Head of caudate nucleus (tissue), 42 donors: Measurements from ENCODE around the gene SRRM4.

ENCODE experiments used
- DNase-seq, 42 donors: peaks; one replicate each; pipeline versions ENCODE4 v3.0.0 to v3.0.0-alpha.2; 2020 to 2021; ENCODE audit warnings: mixed read lengths in 7 of 42
- intact Hi-C: fragments of 100-400 bp; cut with DNase I; formaldehyde crosslinking; loops from one replicate; pipeline ENCODE4 v1.15.0; 2022

SRRM4 gene

GRCh38 chr12:119055977-119056376 lies 74.6 kb downstream of the SRRM4 start:
- no peak for DNase-seq
- intact Hi-C loops = no loop called here

- intact Hi-C loops = no loop called here
- DNase-seq = peak in 29 of 42 donors; percentile 11 to 62 (median 28)
These were observed 79.8 kb downstream of the SRRM4 start for GRCh38 chr12:119060847-119061796.

GRCh38 chr12:119068129-119068856 lies 87.0 kb downstream of the SRRM4 start:
- intact Hi-C loops = no loop called here
- no peak for DNase-seq

- DNase-seq = no peak
- intact Hi-C loops = no loop called here
These were observed 87.9 kb downstream of the SRRM4 start for GRCh38 chr12:119069147-119069642.

GRCh38 chr12:119071176-119071575 lies 89.8 kb downstream of the SRRM4 start:
- intact Hi-C loops = no loop called here
- DNase-seq = no peak

- no peak for DNase-seq
- intact Hi-C loops = no loop called here
These were observed 90.4 kb downstream of the SRRM4 start for GRCh38 chr12:119071638-119072231.

GRCh38 chr12:119072440-119072839 lies 91.1 kb downstream of the SRRM4 start:
- no peak for DNase-seq
- intact Hi-C loops = no loop called here

- DNase-seq = no peak
- intact Hi-C loops = no loop called here
These were observed 94.0 kb downstream of the SRRM4 start for GRCh38 chr12:119075222-119075787.

- intact Hi-C loops = no loop called here
- no peak for DNase-seq
These were observed 94.6 kb downstream of the SRRM4 start for GRCh38 chr12:119075918-119076317.

- no peak for DNase-seq
- intact Hi-C loops = no loop called here
These were observed 98.2 kb downstream of the SRRM4 start for GRCh38 chr12:119079530-119079929.

GRCh38 chr12:119082016-119082415 lies 100.7 kb downstream of the SRRM4 start:
- no peak for DNase-seq
- intact Hi-C loops = no loop called here

- DNase-seq = peak in 29 of 42 donors; percentile 2 to 62 (median 21)
- intact Hi-C loops = no loop called here
These were observed 101.2 kb downstream of the SRRM4 start for GRCh38 chr12:119082496-119082895.

GRCh38 chr12:119088685-119089379 lies 107.5 kb downstream of the SRRM4 start:
- intact Hi-C loops = no loop called here
- DNase-seq = no peak

- no peak for DNase-seq
- intact Hi-C loops = no loop called here
These were observed 108.2 kb downstream of the SRRM4 start for GRCh38 chr12:119089380-119090013.

GRCh38 chr12:119090276-119090675 lies 108.9 kb downstream of the SRRM4 start:
- intact Hi-C loops = no loop called here
- DNase-seq = no peak

GRCh38 chr12:119090865-119091264 lies 109.5 kb downstream of the SRRM4 start:
- intact Hi-C loops = no loop called here
- no peak for DNase-seq

- intact Hi-C loops = no loop called here
- DNase-seq = peak in 40 of 42 donors; percentile 5 to 86 (median 48)
These were observed 115.3 kb downstream of the SRRM4 start for GRCh38 chr12:119096429-119097202.

GRCh38 chr12:119100933-119101332 lies 119.6 kb downstream of the SRRM4 start:
- DNase-seq = no peak
- intact Hi-C loops = no loop called here
